Activated CD4-positive, CD25-positive, alpha-beta regulatory T cell treated with anti-CD3 and anti-CD28 coated beads, Interleukin-2, amount 50 U/mL, for 72 hours (primary cell): ENCODE measurements around the gene GRIK4.
"Not testable (repeated sequence)": the region's sequence is repeated elsewhere in the genome, so short reads cannot be mapped to it uniquely, and the experiment has no call there.

Experiments
- DNase-seq: peaks from one replicate; pipeline ENCODE4 v3.0.0; 2021

Gene GRIK4

GRCh38 chr11:120610111-120610510 lies 98.6 kb downstream of the GRIK4 start:
- no peak for DNase-seq

- DNase-seq: no peak
These were observed 100.0 kb downstream of the GRIK4 start for GRCh38 chr11:120611581-120611980.

GRCh38 chr11:120612513-120613263 lies 101.1 kb downstream of the GRIK4 start:
- DNase-seq: no peak

- DNase-seq: no peak
These were observed 102.0 kb downstream of the GRIK4 start for GRCh38 chr11:120613264-120614226.

- no peak for DNase-seq
These were observed 103.8 kb downstream of the GRIK4 start for GRCh38 chr11:120615391-120615790.

GRCh38 chr11:120618399-120618798 lies 106.9 kb downstream of the GRIK4 start:
- no peak for DNase-seq

- no peak for DNase-seq
These were observed 110.8 kb downstream of the GRIK4 start for GRCh38 chr11:120622189-120622875.

GRCh38 chr11:120624992-120625391 lies 113.4 kb downstream of the GRIK4 start:
- DNase-seq: not testable (repeated sequence)

GRCh38 chr11:120625565-120625964 lies 114.0 kb downstream of the GRIK4 start:
- DNase-seq: no peak

- no peak for DNase-seq
These were observed 115.2 kb downstream of the GRIK4 start for GRCh38 chr11:120626791-120627190.

GRCh38 chr11:120627327-120628163 lies 116.0 kb downstream of the GRIK4 start:
- no peak for DNase-seq

- DNase-seq: no peak
These were observed 118.0 kb downstream of the GRIK4 start for GRCh38 chr11:120629407-120630080.

GRCh38 chr11:120630122-120630521 lies 118.6 kb downstream of the GRIK4 start:
- no peak for DNase-seq

GRCh38 chr11:120632579-120632978 lies 121.0 kb downstream of the GRIK4 start:
- no peak for DNase-seq

- DNase-seq: no peak
These were observed 122.3 kb downstream of the GRIK4 start for GRCh38 chr11:120633616-120634393.

- DNase-seq: no peak
These were observed 123.2 kb downstream of the GRIK4 start for GRCh38 chr11:120634706-120635105.

GRCh38 chr11:120635136-120635810 lies 123.7 kb downstream of the GRIK4 start:
- DNase-seq: no peak

GRCh38 chr11:120637131-120637530 lies 125.6 kb downstream of the GRIK4 start:
- DNase-seq: no peak

- no peak for DNase-seq
These were observed 130.8 kb downstream of the GRIK4 start for GRCh38 chr11:120642196-120642894.

- DNase-seq: no peak
These were observed 131.7 kb downstream of the GRIK4 start for GRCh38 chr11:120643284-120643683.
